ENCODE data around the gene ZNF583. TPM values are rescaled to one million over a fixed set of nuclear protein-coding genes. Genes with fewer than 3 reads are reported as not detected.
A peak's percentile ranks its signal among the peaks of the same experiment; 100 is the strongest.

The ZNF583 gene
- total and polyA plus RNA-seq, 9 of the 15 experiments (the other 6 are each of a cell fraction or from before 2014, with no cell fraction given) = 0.92 to 6.7 (median 3.0) TPM

- 0 out of 2 replicates have a peak, but pooled peaks have one; percentile 19 for TF ChIP-seq ARID4B (CRISPR knock-in tag; IDR thresholded peaks at IDR 0.05)
- TF ChIP-seq C11orf30 (IDR thresholded peaks at IDR 0.05; ENCODE audit: low read depth) = peak; percentile 64
- peak; percentile 67; the same call in 1 of the 2 replicates for TF ChIP-seq RB1 (IDR thresholded peaks at IDR 0.05; ENCODE audit: low read depth)
- TF ChIP-seq SRSF1 (IDR thresholded peaks at IDR 0.05; ENCODE audit: low read depth, low read length) = peak; percentile 87
- peak; percentile 71 to 90 (median 74) for TF ChIP-seq CTCF (IDR thresholded peaks at IDR 0.05 in 2 of 3, conservative IDR thresholded peaks at IDR 0.05 in 1 of 3; ENCODE audit: insufficient read depth in 2 of 3, low read depth in 1 of 3, low read length in 3 of 3)
- TF ChIP-seq EGR1 (conservative IDR thresholded peaks at IDR 0.05) = 0 out of 2 replicates have a peak, but pooled peaks have one; percentile 24
- TF ChIP-seq PHF20 (IDR thresholded peaks at IDR 0.05; ENCODE audit: partially characterized antibody) = peak; percentile 71
- TF ChIP-seq SAP30 (IDR thresholded peaks at IDR 0.05; ENCODE audit: borderline replicate concordance, insufficient read depth, low read depth, low read length, poor library complexity, severe bottlenecking) = peak; percentile 51
- no peak for TF ChIP-seq NEUROD1 (IDR thresholded peaks at IDR 0.05; ENCODE audit: borderline replicate concordance, low read depth, low read length, partially characterized antibody)
- TF ChIP-seq ZNF133 (CRISPR knock-in tag; IDR thresholded peaks at IDR 0.05) = no peak
These were observed 10.8 kb upstream of the ZNF583 start, which contains the start of gene ZNF582 (continued) for GRCh38 chr19:56393119-56394012.
